ENCODE measurements around the gene AQP12A.
"Not testable (repeated sequence)": the region's sequence is repeated elsewhere in the genome, so short reads cannot be mapped to it uniquely, and the experiment has no call there.

- TF ChIP-seq CTCF (conservative IDR thresholded peaks at IDR 0.05; ENCODE audit: low read depth in 2 of 2); POLR2AphosphoS5 (IDR thresholded peaks at IDR 0.05; ENCODE audit: low read depth); REST (IDR thresholded peaks at IDR 0.05; ENCODE audit: unreplicated experiment); EZH2 (IDR thresholded peaks at IDR 0.05; ENCODE audit: low read depth, unreplicated experiment); CREB1 (CRISPR knock-in tag; IDR thresholded peaks at IDR 0.05; ENCODE audit: low read depth); EZH2phosphoT487 (IDR thresholded peaks at IDR 0.05; ENCODE audit: unreplicated experiment); ZNF114 (CRISPR knock-in tag; IDR thresholded peaks at IDR 0.05); ZNF331 (CRISPR knock-in tag; IDR thresholded peaks at IDR 0.05; ENCODE audit: low read depth); ETS1 (IDR thresholded peaks at IDR 0.05); ZNF462 (CRISPR knock-in tag; IDR thresholded peaks at IDR 0.05); NANOG (IDR thresholded peaks at IDR 0.05; ENCODE audit: borderline replicate concordance): not testable (repeated sequence)
Measured at GRCh38 chr2:240680185-240680584, 11.5 kb upstream of the AQP12A start.
